M059J (cell line): ENCODE results near the gene HID1. TPM values are rescaled to one million over a fixed set of nuclear protein-coding genes. Genes with fewer than 3 reads are reported as not detected.
A peak's percentile ranks its signal among the peaks of the same experiment; 100 is the strongest.
"Not testable (repeated sequence)": the region's sequence is repeated elsewhere in the genome, so short reads cannot be mapped to it uniquely, and the experiment has no call there.

Experiments used
- DNase-seq: peaks from one replicate; pipeline ENCODE4 v3.0.0-alpha.2; 2012; ENCODE audit warnings: low read depth
- total RNA-seq: library from RNA; depleted of rRNA; stranded (reverse); fragments of >200 nt; shearing (Covaris generic); gene quantifications from 2 replicates; pipeline ENCODE4 v1.2.3, GENCODE V29; 2014; rRNA removed

Gene HID1, protein sequence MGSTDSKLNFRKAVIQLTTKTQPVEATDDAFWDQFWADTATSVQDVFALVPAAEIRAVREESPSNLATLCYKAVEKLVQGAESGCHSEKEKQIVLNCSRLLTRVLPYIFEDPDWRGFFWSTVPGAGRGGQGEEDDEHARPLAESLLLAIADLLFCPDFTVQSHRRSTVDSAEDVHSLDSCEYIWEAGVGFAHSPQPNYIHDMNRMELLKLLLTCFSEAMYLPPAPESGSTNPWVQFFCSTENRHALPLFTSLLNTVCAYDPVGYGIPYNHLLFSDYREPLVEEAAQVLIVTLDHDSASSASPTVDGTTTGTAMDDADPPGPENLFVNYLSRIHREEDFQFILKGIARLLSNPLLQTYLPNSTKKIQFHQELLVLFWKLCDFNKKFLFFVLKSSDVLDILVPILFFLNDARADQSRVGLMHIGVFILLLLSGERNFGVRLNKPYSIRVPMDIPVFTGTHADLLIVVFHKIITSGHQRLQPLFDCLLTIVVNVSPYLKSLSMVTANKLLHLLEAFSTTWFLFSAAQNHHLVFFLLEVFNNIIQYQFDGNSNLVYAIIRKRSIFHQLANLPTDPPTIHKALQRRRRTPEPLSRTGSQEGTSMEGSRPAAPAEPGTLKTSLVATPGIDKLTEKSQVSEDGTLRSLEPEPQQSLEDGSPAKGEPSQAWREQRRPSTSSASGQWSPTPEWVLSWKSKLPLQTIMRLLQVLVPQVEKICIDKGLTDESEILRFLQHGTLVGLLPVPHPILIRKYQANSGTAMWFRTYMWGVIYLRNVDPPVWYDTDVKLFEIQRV
- total RNA-seq: 0.39 TPM in 1 of 2 replicates, not detected in the other

- DNase-seq: no peak
These were observed at the start of gene HID1 for GRCh38 chr17:74972107-74972972. Gene HID1 (minus strand): TSS chr17:74972759. CDS start chr17:74972656, 103 bp downstream.

DNA sequence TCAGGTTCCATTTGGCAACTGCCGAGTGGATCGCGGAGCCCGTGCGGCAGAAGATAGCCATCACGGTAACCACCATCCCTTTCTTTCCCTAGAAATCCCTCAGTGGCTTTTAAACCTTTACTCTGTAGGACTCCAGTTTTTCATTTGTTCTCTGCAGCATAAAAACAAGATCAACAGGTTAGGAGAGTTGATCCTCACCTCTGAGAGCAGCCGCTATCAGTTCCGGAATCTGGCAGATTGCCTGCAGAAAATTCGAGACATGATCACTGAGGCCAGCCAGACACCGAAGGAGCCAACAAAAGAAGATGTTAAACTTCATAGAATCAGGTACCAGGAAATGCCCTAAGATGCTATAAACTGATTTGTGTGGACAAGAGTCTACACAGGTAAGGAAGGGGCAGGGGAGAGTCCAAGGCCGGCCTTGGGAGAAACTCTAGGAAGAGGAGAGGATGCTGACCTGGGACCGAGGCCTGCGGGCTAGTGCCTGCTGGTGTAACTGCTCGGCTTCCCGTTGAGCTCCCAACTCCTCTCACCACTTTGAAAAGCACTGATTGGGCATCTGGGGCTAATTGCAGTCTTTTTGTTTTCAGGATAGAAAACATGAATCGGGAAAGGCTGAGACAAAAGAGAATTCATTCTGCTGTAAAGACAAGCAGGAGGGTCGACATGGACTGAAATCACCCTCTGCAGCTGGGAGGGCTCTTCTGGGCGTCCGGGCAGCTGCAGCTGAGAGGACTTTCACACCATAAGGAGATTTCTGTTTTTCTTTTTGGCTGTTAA is 48.0 kb upstream of the HID1 start:
- DNase-seq: no peak

DNA sequence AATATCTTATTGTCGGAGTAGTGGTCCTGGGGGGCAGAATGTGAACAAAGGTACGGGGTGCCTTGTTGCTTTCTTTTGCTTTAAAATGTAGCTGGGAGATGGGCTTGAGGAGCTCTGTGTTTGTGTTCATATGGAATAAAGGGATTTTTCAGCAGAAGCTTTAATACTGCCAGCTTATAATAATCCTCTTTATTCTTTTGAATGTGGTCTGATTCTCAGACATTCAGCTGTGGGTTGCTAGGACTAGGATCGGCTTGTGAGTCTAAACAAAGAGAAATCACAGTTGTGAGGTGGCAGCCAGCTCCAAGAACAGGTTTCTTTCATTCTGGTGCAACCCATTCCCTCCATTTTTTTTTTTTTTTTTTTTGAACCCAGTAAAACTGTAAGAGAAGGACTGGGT is 47.2 kb upstream of the HID1 start:
- DNase-seq: no peak

DNA sequence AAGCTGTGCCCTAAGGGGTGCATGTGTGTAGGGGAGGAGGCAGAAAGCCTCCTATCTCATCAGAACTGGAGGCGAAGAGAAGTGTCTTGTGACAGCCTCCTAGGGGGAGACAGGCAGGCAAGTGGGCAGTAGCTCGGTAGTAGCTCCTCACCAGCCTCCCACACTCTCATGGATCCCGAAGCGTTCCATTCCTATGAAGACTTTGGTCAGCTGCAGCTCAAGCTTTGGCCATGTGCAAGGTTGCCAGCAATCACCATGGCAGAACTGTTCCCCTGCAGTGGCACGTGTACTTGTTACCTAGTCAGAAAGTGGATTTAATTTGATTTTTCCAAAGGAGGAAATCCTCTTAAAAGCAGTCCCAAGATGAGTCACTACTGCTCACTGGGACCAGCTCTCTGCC is 46.6 kb upstream of the HID1 start:
- no peak for DNase-seq

- no peak for DNase-seq
These were observed 40.6 kb upstream of the HID1 start for GRCh38 chr17:75013092-75013559.

- peak; percentile 85 for DNase-seq
These were observed 40.0 kb upstream of the HID1 start, which contains the start of gene MRPL58 for GRCh38 chr17:75012346-75013091. Gene MRPL58 (plus strand): TSS chr17:75012670. CDS start chr17:75012687, 17 bp downstream.

- no peak for DNase-seq
These were observed 39.5 kb upstream of the HID1 start for GRCh38 chr17:75012096-75012345.

GRCh38 chr17:75011401-75012095 is 39.0 kb upstream of the HID1 start:
- peak; percentile 61 for DNase-seq

- DNase-seq: peak; percentile 89
These were observed 38.3 kb upstream of the HID1 start for GRCh38 chr17:75010683-75011400.

DNA sequence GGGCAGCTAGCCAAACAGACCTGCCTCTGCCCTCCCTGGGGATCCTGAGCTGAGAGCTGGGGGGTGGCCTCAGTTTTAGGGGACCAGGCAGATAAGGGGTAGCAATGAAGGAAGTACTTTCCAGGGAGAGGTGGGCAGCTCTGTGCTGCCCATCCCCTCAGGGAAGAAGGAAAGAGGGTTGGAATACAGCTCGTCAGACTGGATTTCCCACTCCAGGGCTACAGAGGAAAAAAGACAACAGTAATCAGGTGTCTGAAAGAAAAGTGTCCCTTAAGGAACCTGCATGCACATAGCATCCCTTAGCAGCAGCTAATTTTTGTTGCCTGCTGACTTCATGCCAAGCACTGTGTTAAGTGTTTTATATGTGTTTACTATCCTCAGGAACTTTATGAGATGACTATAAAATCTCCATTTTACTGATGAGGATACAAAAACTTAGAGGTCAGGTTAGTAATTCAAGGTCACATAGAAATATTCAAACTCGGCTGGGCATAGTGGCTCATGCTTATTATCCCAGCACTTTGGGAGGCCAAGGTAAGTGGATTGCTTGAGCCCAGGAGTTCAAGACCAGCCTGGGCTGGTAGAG is 36.7 kb upstream of the HID1 start:
- peak; percentile 12 for DNase-seq

GRCh38 chr17:75008373-75008772 is 35.8 kb upstream of the HID1 start:
- no peak for DNase-seq

DNA sequence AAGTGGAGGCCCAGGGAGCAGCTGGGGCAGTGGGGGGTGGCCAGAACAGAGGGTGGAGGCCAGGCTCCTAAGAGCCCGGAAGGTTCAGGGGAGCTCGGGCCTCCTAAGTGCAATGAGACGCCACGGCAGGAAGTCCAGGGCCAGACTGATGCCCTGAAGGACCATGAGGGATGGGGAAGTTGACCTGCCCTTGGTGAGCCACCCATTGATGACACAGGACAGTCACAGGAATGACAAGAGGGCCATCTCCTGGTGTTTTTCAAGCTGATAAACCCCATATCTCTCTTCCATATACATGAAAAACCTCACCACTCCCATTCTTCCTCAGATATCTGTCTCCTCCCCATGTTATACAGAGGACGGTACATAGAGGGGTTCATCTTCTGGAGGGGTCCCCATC is 34.1 kb upstream of the HID1 start:
- DNase-seq: peak; percentile 4

GRCh38 chr17:75006084-75006483 is 33.5 kb upstream of the HID1 start:
- DNase-seq: not testable (repeated sequence)

GRCh38 chr17:75005291-75005690 is 32.7 kb upstream of the HID1 start:
- no peak for DNase-seq

GRCh38 chr17:75004371-75004770 is 31.8 kb upstream of the HID1 start:
- DNase-seq: no peak

DNA sequence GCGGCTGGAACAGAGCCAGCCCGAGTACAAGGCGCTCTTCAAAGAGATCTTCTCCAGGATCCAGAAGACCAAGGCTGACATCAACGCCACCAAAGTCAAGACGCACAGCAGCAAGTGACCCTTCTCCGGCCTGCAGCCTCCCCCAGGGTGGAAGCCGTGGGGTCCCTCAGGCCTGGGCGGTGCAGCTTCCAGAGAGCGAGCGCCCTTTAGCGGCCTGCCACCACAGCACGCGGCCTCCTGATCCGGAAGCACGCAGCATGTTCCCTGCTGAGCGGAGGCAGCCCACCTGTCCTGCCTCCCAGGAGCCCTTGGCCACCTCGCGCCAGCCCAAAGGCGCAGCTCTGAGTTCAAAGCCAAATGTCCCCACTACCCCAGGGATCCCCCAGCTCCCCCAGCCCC is 31.4 kb upstream of the HID1 start:
- DNase-seq: no peak

- no peak for DNase-seq
These were observed 30.8 kb upstream of the HID1 start for GRCh38 chr17:75003070-75003956.
